Cerebellar cortex (tissue), 1 donor: ENCODE measurements around the gene GGPS1.
A peak's percentile ranks its signal among the peaks of the same experiment; 100 is the strongest.
"Not testable (repeated sequence)": the region's sequence is repeated elsewhere in the genome, so short reads cannot be mapped to it uniquely, and the experiment has no call there.

Experiments used
- DNase-seq: peaks from one replicate; pipeline ENCODE4 v3.0.0-alpha.2; 2015; ENCODE audit warnings: low spot score

Gene GGPS1

GRCh38 chr1:235328271-235329138 is at the start of gene GGPS1:
Gene GGPS1, plus strand, starts transcription at chr1:235328570. Its CDS starts 6,695 bp downstream, at chr1:235335265.
- DNase-seq = peak; percentile 100

- DNase-seq = no peak
Observed at GRCh38 chr1:235278915-235279292, 49.5 kb upstream of the GGPS1 start.

- DNase-seq = no peak
Observed at GRCh38 chr1:235279694-235280093, 48.7 kb upstream of the GGPS1 start.

- DNase-seq = no peak
Observed at GRCh38 chr1:235280467-235280866, 47.9 kb upstream of the GGPS1 start.

GRCh38 chr1:235283636-235284035 is 44.7 kb upstream of the GGPS1 start:
- DNase-seq = not testable (repeated sequence)

DNA sequence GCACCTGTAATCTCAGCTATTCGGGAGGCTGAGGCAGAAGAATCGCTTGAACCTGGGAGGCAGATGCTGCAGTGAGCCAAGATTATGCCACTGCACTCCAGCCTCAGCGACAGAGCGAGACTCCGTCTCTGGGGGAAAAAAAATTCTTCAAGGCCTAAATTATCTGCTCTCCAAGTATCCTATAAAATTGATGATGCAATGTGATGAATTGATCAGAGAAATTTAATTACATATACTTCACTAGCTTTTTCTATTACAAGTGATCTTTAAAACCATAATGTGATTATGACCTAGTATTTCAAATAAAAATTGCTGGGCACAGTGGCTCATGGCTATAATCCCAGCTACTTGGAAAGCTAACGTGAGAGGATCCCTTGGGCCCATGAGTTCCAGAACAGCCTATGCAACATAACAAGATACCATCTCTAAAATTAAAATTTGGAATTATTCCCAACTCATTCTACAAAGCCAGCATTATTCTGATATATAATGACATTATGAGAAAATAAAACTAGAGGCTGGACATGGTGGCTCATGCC is 44.1 kb upstream of the GGPS1 start:
- no peak for DNase-seq

DNA sequence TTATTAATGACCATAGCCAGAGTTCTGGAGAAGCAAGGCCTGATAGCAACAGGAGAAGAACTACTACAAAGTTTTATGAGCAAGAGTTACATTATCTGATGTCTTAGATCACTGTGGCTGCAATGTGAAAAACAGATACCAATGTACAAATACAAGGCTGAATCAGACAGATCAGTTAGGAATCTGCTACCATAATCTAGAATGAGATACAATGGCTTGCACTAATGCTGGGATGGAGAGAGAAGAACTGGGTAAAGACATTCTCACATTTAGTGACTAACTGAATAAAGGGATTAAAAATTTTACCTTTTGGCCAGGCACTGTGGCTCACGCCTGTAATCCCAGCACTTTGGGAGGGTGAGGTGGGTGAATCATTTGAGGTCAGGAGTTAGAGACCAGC is 41.7 kb upstream of the GGPS1 start:
- no peak for DNase-seq

- no peak for DNase-seq
Observed at GRCh38 chr1:235287208-235287882, 41.0 kb upstream of the GGPS1 start.

DNA sequence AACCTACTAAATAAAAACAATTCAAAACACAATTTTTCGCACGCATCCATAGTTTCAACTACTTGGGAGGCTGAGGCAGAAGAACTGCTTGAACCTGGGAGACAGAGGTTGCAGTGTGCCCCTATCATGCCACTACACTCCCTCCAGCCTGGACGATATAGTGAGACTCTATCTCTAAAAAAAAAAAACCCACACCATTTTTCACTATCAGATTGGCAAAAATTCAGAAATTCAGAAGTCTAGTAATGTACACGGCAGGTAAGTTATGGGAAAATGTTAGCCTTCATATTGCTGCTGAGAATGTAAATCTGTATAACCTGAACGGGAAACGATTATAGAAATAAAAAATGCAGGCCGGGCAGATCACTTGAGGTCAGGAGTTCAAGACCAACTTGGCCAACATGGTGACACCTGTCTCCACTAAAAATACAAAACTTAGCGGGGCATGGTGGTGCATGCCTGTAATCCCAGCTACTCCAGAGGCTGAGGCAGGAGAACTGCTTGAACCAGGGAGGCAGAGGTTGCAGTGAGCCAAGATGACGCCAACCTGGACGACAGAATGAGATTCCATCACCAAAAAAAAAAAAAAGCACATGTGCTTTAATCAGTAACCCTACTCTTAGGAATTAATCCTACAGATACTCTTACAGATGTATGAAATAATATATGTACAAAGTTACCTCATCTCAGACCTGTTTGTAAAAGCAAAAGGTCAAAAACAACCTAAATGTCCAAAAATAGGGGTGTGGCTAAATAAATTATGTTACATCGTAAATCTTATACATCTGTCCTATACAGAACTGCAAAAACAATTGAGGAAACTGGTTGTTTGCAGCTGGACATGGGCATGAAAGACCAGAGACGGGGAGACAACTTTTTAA is 38.3 kb upstream of the GGPS1 start:
- no peak for DNase-seq

GRCh38 chr1:235290740-235291502 is 37.4 kb upstream of the GGPS1 start:
- DNase-seq = no peak

GRCh38 chr1:235291599-235292091 is 36.7 kb upstream of the GGPS1 start:
- no peak for DNase-seq

GRCh38 chr1:235292790-235293189 is 35.6 kb upstream of the GGPS1 start:
- DNase-seq = no peak

GRCh38 chr1:235293322-235293942 is 34.9 kb upstream of the GGPS1 start:
- no peak for DNase-seq

GRCh38 chr1:235295902-235296350 is 32.4 kb upstream of the GGPS1 start:
- DNase-seq = no peak

GRCh38 chr1:235296729-235297128 is 31.6 kb upstream of the GGPS1 start:
- no peak for DNase-seq

DNA sequence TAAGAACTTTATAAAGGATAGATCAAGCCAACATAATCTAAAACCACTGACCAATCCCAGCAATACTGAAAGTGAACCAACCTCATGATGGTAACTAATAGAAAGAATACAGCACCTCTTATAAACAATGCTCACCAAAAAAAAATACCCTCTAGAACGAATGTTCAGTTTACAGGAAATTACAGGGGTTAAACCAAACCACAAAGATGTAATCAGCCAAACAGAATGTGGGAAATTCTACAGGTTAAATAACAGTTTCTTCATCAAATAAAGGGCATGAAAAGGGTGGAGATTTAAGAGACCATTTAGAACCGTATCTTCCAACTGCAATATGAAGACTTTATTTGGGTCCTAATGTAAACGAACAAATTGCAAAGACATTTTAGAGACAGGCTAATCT is 30.8 kb upstream of the GGPS1 start:
- no peak for DNase-seq

DNA sequence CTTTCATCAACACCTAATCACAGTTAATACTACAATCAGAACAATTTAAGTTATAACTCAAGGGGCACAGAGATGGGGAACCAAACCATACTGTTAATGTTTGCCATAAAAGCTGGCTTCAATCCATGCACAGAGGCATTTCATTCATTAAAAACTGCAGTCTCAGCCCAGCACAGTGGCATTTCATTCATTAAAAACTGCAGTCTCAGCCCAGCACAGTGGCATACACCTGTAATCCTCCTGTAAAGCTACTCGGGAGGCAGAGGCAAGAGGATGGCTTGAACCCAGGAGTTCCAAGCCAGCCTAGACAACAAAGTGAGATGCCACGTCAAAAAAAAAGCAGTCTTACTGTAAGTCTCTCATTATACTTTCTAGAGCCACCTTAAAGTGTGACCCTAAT is 29.6 kb upstream of the GGPS1 start:
- no peak for DNase-seq

DNA sequence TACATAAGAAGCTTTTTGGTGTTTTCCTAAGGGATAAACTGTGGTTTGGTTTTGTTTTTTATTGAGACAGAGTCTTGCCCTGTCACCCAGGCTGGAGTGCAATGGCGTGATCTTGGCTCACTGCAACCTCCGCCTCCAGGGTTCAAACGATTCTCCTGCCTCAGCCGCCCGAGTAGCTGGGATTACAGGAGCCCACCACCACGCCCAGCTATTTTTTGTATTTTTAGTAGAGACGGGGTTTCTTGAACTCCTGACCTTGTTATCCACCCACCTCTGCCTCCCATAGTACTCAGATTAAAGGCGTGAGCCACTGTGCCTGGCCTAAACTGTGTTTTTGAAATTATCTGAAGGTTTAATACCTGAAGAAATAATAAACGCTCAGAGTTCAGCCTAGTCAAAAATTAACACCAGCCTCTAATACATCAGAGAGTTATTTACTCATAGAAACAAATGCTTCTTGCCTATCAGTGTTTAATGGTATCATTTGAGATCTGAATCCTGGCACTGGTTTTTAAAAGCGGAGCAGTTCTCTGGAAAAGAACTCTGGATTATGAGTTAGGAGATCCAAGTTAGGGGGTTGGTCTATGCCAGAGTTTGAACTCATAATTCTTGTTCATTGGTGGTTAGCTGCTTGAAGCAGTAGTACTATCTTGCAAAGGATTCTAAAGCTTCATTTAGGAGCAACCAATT is 29.1 kb upstream of the GGPS1 start:
- DNase-seq = no peak

GRCh38 chr1:235302143-235302542 is 26.2 kb upstream of the GGPS1 start:
- DNase-seq = no peak
